Keratinocyte (primary cell): ENCODE data around the gene CCRL2. TPM values are rescaled to one million over a fixed set of nuclear protein-coding genes. Genes with fewer than 3 reads are reported as not detected.

Experiments
- DNase-seq: peaks from one replicate; pipeline ENCODE4 v3.0.0-alpha.2; 2011; ENCODE audit warnings: low read depth, missing footprints, low spot score
- FAIRE-seq: peaks from 2 replicates; lab custom pipeline; 2011; peaks lifted over from hg19 to GRCh38; lab: Jason Lieb, UNC
- H2AFZ ChIP-seq: 2 replicates; pipeline ENCODE4 v1.6.0; 2012; ENCODE audit warnings: low read length, control low read depth, inconsistent platforms; ENCODE audit not compliant: control insufficient read depth
- H3K27ac ChIP-seq: 2 replicates; pipeline ENCODE4 v1.5.1; 2011; ENCODE audit warnings: low read length; ENCODE audit not compliant: control insufficient read depth, insufficient read depth
- H3K27me3 ChIP-seq: 3 replicates; pipeline ENCODE4 v1.6.0; 2011; ENCODE audit warnings: low read length; ENCODE audit not compliant: control insufficient read depth, insufficient read depth; ENCODE audit errors: extremely low read depth
- H3K36me3 ChIP-seq, 2 experiments: 2 replicates in 1 of 2; 3 replicates in 1 of 2; pipeline ENCODE4 v1.5.1; 2011; ENCODE audit warnings: low read length in 2 of 2, mild to moderate bottlenecking in 1 of 2; ENCODE audit not compliant: control insufficient read depth in 2 of 2, insufficient read depth in 2 of 2; ENCODE audit errors: extremely low read depth in 1 of 2
- H3K4me1 ChIP-seq: 3 replicates; pipeline ENCODE4 v1.5.1; 2011; ENCODE audit warnings: low read length; ENCODE audit not compliant: control insufficient read depth, insufficient read depth; ENCODE audit errors: extremely low read depth
- H3K4me2 ChIP-seq: 3 replicates; pipeline ENCODE4 v1.6.0; 2011; ENCODE audit warnings: low read depth, low read length; ENCODE audit not compliant: control insufficient read depth, insufficient read depth; ENCODE audit errors: extremely low read depth
- H3K4me3 ChIP-seq, 3 experiments: fragments of 200-600 bp in 1 of 3; sonication (generic) in 1 of 3; 2 replicates in 2 of 3; 3 replicates in 1 of 3; pipeline ENCODE4 v1.5.1; 2011 to 2016; ENCODE audit warnings: low read length in 3 of 3, mild to moderate bottlenecking in 3 of 3, control low read depth in 2 of 3, inconsistent platforms in 1 of 3, low read depth in 1 of 3, mixed read lengths in 1 of 3, mixed run types in 1 of 3, moderate library complexity in 1 of 3; ENCODE audit not compliant: control insufficient read depth in 2 of 3, insufficient read depth in 2 of 3; ENCODE audit errors: extremely low read depth in 1 of 3
- H3K79me2 ChIP-seq: 2 replicates; pipeline ENCODE4 v1.6.0; 2012; ENCODE audit warnings: low read length; ENCODE audit not compliant: control insufficient read depth, insufficient read depth
- H3K9ac ChIP-seq: 3 replicates; pipeline ENCODE4 v1.6.0; 2011; ENCODE audit warnings: low read length; ENCODE audit not compliant: control insufficient read depth, insufficient read depth; ENCODE audit errors: extremely low read depth
- H3K9me1 ChIP-seq: 3 replicates; pipeline ENCODE4 v1.6.0; 2011; ENCODE audit warnings: low read length; ENCODE audit not compliant: control insufficient read depth, insufficient read depth; ENCODE audit errors: extremely low read depth
- H3K9me3 ChIP-seq: 2 replicates; pipeline ENCODE4 v1.5.1; 2012; ENCODE audit warnings: low read depth, low read length; ENCODE audit not compliant: control insufficient read depth
- H4K20me1 ChIP-seq: 3 replicates; pipeline ENCODE4 v1.6.0; 2011; ENCODE audit warnings: low read length; ENCODE audit not compliant: control insufficient read depth, insufficient read depth; ENCODE audit errors: extremely low read depth
- CTCF ChIP-seq, 3 experiments: IDR thresholded peaks in 1 of 3; conservative IDR thresholded peaks in 1 of 3; optimal IDR thresholded peaks in 1 of 3; 2 replicates in 2 of 3; 3 replicates in 1 of 3; pipeline versions ENCODE3 to v1.5.1; 2011; ENCODE audit warnings: low read length in 3 of 3, mild to moderate bottlenecking in 3 of 3, moderate library complexity in 2 of 3, control low read depth in 1 of 3, inconsistent platforms in 1 of 3; ENCODE audit not compliant: insufficient read depth in 2 of 3; ENCODE audit errors: extremely low read depth in 1 of 3
- EZH2 ChIP-seq: IDR thresholded peaks from one replicate; pipeline ENCODE4 v1.6.1; 2012; ENCODE audit warnings: inconsistent platforms, mild to moderate bottlenecking, low read length, moderate library complexity
- dilution Hi-C: fragments of 300-500 bp; cut with MboI; formaldehyde crosslinking; loops from one replicate; pipeline ENCODE4 v1.7.0; 2020; ENCODE audit warnings: low sequenced_read_pairs; ENCODE audit not compliant: extremely low pct_ligation_motif_present
- polyA plus RNA-seq, 5 experiments: library from polyadenylated mRNA; depleted of rRNA in 3 of 5; stranded (reverse) in 3 of 5; stranded (forward) in 1 of 5; unstranded in 1 of 5; fragments of >200 nt; gene quantifications; 1 replicate in 1 of 5; 2 replicates in 3 of 5; 3 replicates in 1 of 5; pipeline versions ENCODE4 v1.2.1 to v1.2.3, GENCODE V29; 2011 to 2012; ENCODE audit warnings: missing spikeins in 2 of 5, low read depth in 1 of 5, low replicate concordance in 1 of 5

CCRL2 gene
- polyA plus RNA-seq, 1 donor (not counting 4 experiments of a cell fraction or from before 2014, with no cell fraction given): not detected

- no peak for FAIRE-seq
- Histone ChIP-seq H3K27ac (no peak overlapping the region), H3K4me2 (no peak overlapping the region), H3K9ac (no peak overlapping the region), H3K27me3 (no peaks in the 10 kb centered on the region), H4K20me1 (no peaks in the 10 kb centered on the region), H3K4me1 (no peaks in the 10 kb centered on the region), H3K9me3 (no peaks in the 10 kb centered on the region), H3K79me2 (no peaks in the 10 kb centered on the region), H3K36me3 (no peaks in the 10 kb centered on the region), H2AFZ (no peak overlapping the region), H3K4me3 (no peak overlapping the region), H3K9me1 (no peaks in the 10 kb centered on the region)
- TF ChIP-seq CTCF (optimal IDR thresholded peaks at IDR 0.05 in 1 of 3, IDR thresholded peaks at IDR 0.05 in 1 of 3, conservative IDR thresholded peaks at IDR 0.05 in 1 of 3; ENCODE audit: extremely low read depth in 1 of 3, insufficient read depth in 2 of 3, low read length in 3 of 3): no peak
- no peak for TF ChIP-seq EZH2
- dilution Hi-C loops: no loop called here
- DNase-seq: no peak
Observed at GRCh38 chr3:46399098-46399497, 8.0 kb upstream of the CCRL2 start.

- no peak overlapping the region for H3K27ac ChIP-seq
- no peak overlapping the region for H3K4me3 ChIP-seq
- H4K20me1 ChIP-seq: no peaks in the 10 kb centered on the region
- DNase-seq (no peak), FAIRE-seq (no peak)
- no peak overlapping the region for H3K9ac ChIP-seq
- H3K36me3 ChIP-seq: no peaks in the 10 kb centered on the region
- dilution Hi-C loops: no loop called here
- no peaks in the 10 kb centered on the region for H3K9me3 ChIP-seq
- no peak overlapping the region for H3K4me2 ChIP-seq
- H3K79me2 ChIP-seq: no peaks in the 10 kb centered on the region
- no peaks in the 10 kb centered on the region for H3K4me1 ChIP-seq
- no peak for TF ChIP-seq CTCF (optimal IDR thresholded peaks at IDR 0.05 in 1 of 3, IDR thresholded peaks at IDR 0.05 in 1 of 3, conservative IDR thresholded peaks at IDR 0.05 in 1 of 3; ENCODE audit: extremely low read depth in 1 of 3, insufficient read depth in 2 of 3, low read length in 3 of 3)
- TF ChIP-seq EZH2: no peak
- no peaks in the 10 kb centered on the region for H3K9me1 ChIP-seq
- H3K27me3 ChIP-seq: no peaks in the 10 kb centered on the region
- no peak overlapping the region for H2AFZ ChIP-seq
Observed at GRCh38 chr3:46399557-46399956, 7.5 kb upstream of the CCRL2 start.
